ENCODE measurements around the gene ATAD3B.
A peak's percentile ranks its signal among the peaks of the same experiment; 100 is the strongest.
"Not testable (repeated sequence)": the region's sequence is repeated elsewhere in the genome, so short reads cannot be mapped to it uniquely, and the experiment has no call there.

Gene ATAD3B

GRCh38 chr1:1471389-1472052, at the start of gene ATAD3B:
Gene ATAD3B, plus strand, starts transcription at chr1:1471765. Its CDS starts 120 bp downstream, at chr1:1471885.
- peak; percentile 89 for DNase-seq

- DNase-seq: no peak
These were observed 49.6 kb upstream of the ATAD3B start for GRCh38 chr1:1421907-1422464.

GRCh38 chr1:1422465-1423244, 48.9 kb upstream of the ATAD3B start:
- no peak for DNase-seq

- DNase-seq: no peak
These were observed 48.3 kb upstream of the ATAD3B start for GRCh38 chr1:1423245-1423597.

- DNase-seq: no peak
These were observed 46.9 kb upstream of the ATAD3B start for GRCh38 chr1:1424707-1425106.

GRCh38 chr1:1425426-1425752, 46.2 kb upstream of the ATAD3B start:
- no peak for DNase-seq

GRCh38 chr1:1425753-1426495, 45.6 kb upstream of the ATAD3B start:
- DNase-seq: no peak

- DNase-seq: no peak
These were observed 45.0 kb upstream of the ATAD3B start for GRCh38 chr1:1426496-1427105.

- DNase-seq: no peak
These were observed 44.3 kb upstream of the ATAD3B start for GRCh38 chr1:1427106-1427819.

- DNase-seq: no peak
These were observed 43.8 kb upstream of the ATAD3B start for GRCh38 chr1:1427820-1428148.

GRCh38 chr1:1428174-1428573, 43.4 kb upstream of the ATAD3B start:
- DNase-seq: no peak

- DNase-seq: not testable (repeated sequence)
These were observed 42.6 kb upstream of the ATAD3B start for GRCh38 chr1:1428967-1429366.

- DNase-seq: no peak
These were observed 41.9 kb upstream of the ATAD3B start for GRCh38 chr1:1429671-1430073.

- DNase-seq: no peak
These were observed 41.2 kb upstream of the ATAD3B start for GRCh38 chr1:1430114-1430982.

GRCh38 chr1:1430992-1431844, 40.3 kb upstream of the ATAD3B start:
- no peak for DNase-seq

GRCh38 chr1:1431845-1432273, 39.7 kb upstream of the ATAD3B start:
- no peak for DNase-seq

GRCh38 chr1:1432274-1432950, 39.2 kb upstream of the ATAD3B start:
- no peak for DNase-seq

- DNase-seq: no peak
These were observed 38.4 kb upstream of the ATAD3B start for GRCh38 chr1:1432951-1433803.

- DNase-seq: no peak
These were observed 37.8 kb upstream of the ATAD3B start for GRCh38 chr1:1433804-1434130.

Data from CD4-positive, alpha-beta T cell treated with Interferon gamma for 1 hour (primary cell).